HG03159 (cell line): Measurements from ENCODE around the gene CRISP2.

ENCODE experiments used
- ATAC-seq: cut with Tn5 transposase; IDR thresholded peaks from one replicate; pipeline ENCODE4 v1.9.1; 2021; ENCODE audit warnings: mild to moderate bottlenecking, moderate library complexity; ENCODE audit not compliant: unreplicated experiment

CRISP2 gene

DNA sequence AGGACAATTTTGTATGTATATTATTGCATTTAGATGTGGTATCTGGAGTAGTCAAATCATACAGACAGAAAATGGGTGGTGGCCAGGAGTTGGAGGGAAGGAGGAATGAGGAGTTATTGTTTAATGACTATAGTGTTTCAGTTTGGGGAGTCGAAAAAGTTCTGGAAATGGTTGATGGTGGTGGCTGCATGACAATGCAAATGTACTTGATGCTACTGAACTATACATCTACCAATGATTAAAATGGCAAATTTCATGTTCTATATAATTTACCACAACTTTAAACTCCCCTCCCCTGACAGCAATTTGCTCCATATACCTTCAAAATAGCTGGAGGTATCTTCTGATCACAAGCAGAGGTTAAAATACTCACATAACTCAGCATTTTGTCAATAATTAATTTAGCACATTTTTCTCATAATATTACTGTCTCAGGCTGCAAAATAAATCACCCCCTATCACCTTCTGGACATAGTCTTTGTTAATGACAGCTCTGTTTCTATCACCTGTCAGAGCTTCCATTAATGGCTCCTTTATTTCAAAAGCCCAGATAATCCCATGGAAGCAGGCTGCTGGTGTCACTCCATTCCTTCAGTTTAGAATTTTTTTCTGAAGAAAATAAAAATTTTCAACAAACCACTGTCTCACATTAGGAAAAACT is 51.0 kb downstream of the CRISP2 start:
- ATAC-seq: no peak

DNA sequence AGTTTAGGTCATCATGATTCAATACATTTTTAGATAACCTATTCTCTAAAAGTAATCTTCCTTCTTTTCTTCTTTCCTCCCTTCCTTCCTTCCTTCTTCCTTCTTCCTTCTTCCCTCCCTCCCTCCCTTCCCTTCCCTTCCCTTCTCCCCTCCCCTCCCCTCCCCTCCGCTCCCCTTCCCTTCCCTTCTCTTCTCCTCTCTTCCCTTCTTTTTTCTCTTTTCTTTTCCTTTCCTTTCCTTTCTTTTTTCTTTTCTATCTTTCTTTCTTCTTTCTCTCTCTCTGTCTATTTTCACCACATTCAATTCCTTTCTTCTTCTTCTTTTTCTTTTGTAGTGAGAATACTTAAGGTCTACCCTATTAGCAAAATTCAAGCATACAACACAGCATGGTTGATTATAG is 59.4 kb downstream of the CRISP2 start:
- no peak for ATAC-seq

DNA sequence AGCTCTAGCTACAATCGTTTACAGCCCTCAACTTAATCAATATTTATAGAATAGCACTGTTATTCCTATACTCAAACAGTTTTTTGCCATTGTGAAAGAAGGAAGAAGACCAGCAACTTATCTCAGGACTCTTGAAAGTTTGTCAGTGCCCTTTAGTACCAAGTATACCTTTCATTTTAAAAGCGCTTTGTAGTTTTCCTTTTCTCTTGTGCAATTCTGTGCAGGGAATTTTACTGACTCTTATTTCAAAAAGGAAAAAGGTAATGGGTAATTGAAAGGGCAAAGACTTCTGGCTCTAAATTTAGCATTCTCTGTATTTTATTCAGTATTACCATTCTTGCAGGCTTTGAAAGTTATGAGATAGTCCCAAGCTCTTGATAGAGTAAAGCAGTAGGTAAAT is 59.9 kb downstream of the CRISP2 start:
- ATAC-seq: no peak

DNA sequence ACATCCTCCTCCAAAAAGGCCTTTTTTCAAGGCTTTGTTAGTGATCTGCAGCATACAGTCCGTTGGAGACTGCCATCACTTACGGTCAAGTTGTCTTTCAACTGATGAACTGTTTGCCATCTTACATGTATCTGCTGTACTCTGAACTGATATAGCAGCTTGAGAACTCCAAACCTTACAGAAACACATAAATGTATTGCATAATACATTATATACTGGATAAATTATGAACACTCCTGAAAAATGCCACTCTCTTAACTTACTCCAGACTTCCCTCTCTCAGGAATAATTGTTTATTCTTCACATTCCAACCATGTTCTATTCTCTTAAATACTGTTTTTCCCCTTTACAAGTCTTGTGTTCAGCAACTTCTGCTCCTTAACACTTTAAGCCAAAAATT is 62.1 kb downstream of the CRISP2 start:
- no peak for ATAC-seq

DNA sequence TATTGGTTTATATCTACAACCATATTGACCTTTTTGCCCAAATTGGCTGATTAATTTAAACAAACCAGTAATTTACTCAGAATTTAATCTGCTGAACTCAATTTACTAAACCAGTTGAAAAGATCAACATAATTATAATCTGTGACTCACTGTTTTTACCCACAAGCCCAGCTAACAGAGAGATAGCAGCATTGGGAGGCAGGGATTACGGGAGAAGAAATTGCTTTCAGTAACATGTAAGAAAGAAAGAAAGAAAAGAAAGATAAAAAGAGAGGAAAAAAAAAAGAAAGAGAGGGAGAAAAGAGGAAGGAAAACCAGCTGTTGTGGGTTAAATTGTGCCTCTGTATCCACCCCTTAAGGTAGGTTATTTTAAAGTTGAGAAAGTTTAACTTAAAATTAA is 63.4 kb downstream of the CRISP2 start:
- no peak for ATAC-seq

DNA sequence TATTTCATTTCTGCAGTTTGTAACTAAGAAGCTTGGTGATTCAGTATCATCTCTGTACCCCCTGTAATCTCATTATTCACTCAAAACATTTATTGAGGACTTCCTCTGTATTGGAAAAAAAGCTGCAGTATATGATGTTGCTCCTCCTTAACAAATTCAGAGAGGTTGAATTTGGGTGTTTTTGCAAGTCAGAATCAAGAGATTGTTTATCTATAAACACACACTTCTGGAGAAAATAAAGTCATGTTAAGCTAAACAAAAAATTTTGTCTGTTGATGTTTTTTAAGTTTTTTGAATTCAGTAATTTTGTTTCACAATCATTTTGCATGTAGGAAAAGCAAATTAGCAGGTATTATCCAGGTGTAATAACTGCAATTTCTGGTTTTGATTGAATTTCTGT is 65.3 kb downstream of the CRISP2 start:
- ATAC-seq: no peak

DNA sequence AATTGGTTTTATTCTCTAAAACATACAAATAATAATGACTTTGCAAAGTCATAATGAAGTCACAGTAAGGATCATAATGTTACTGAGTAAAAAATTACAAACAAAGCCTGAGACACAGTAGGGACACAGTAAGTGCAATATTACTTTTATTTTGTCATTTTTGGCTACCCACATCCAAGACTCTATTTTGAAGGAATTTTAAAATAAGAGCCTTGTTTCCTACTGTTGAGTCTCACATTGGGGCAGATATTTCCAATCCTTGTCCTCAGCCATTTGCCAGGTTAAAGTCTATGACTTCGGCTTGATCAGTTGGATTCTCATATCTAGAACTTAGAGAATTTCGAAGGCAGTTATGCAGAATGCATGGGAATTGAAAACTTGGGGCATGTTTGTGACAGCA is 65.9 kb downstream of the CRISP2 start:
- ATAC-seq: no peak

DNA sequence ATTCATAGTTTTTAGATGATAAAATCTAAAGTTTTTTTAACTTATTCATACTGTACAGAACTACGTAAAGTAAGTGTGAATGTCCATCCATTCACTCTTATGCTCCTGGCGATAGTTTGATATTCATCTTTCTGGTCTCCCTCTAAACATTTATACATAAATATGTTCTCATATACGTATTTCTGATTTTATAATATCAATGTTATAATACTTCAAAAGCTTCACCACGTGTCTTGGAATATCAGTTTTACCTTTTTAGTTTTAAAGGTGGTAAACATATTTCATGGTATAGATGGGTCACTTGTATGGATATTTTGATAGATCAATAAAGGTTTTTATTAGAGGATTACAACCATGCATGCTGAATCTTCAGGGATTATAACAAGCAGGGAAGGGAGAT is 66.4 kb downstream of the CRISP2 start:
- ATAC-seq: no peak

DNA sequence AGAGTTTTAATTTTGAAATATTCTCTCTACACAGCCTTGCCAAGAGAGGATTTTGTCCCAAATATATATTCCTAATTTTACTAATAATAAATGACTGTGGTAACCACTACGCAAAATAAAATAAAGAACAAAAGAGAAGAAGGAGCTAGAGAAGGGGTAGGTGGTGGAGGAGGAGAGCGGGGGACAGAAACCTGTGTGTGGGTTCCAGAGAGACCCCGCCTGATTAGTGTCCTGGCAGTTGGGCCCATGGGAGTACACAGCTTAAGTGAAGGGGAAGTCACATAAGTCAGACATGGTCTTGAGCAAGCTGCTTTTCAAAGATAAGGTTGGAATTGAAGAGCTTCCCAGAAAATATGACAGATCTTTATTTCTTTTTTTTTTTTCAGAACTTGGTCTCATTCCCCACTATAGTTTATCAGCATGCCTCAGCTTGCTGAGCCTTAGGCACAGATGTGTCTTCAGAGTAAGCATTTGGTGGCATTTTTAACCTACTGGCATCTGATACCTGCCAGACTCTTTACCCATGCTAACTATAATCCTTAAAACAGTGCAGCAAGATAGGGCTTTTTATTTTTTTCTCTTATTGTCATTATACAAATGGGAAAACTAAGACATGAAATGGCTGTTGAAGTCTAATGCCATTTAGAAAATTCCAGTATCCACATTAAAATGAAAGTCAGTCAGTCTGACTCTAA is 67.1 kb downstream of the CRISP2 start:
- ATAC-seq: no peak

DNA sequence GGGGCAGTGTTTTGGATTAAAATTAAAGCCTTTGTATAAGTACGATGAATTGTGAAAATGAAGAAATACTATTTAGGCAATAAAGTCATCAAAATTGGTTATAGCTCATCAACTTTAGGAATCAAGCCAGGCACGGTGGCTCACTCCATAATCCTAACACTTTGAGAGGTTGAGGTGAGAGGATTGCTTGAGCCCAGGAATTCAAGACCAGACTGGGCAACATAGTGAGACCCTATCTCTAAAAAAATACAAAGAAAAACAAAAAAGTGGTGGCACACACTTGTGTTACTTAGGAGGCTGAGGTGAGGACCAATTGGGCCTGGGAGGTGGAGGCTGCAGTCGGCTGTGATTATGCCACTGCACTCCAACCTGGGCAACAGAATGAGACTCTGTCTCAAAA is 68.2 kb downstream of the CRISP2 start:
- ATAC-seq: no peak
